Lower lobe of right lung (tissue), 2 donors: ENCODE results near the gene RAET1G. TPM values are rescaled to one million over a fixed set of nuclear protein-coding genes. Genes with fewer than 3 reads are reported as not detected.

Experiments used
- ATAC-seq, 2 donors: fragments of 200-7000 bp; cut with Tn5 transposase; one replicate each; pipeline ENCODE4 v1.9.1; 2020 to 2022; ENCODE audit warnings: mild to moderate bottlenecking in 2 of 2, moderate library complexity in 2 of 2
- DNase-seq: peaks from one replicate; pipeline ENCODE4 v3.0.0-alpha.2; 2020
- H3K27ac ChIP-seq: fragments of 200-600 bp; one replicate; pipeline ENCODE4 v1.8.0; 2022
- H3K27me3 ChIP-seq: fragments of 200-600 bp; one replicate; pipeline ENCODE4 v1.8.0; 2022; ENCODE audit warnings: low read depth
- H3K36me3 ChIP-seq: fragments of 200-600 bp; one replicate; pipeline ENCODE4 v1.8.0; 2022; ENCODE audit warnings: mild to moderate bottlenecking
- H3K4me1 ChIP-seq: fragments of 200-600 bp; one replicate; pipeline ENCODE4 v1.8.0; 2022
- H3K4me3 ChIP-seq: fragments of 200-600 bp; one replicate; pipeline ENCODE4 v1.8.0; 2022; ENCODE audit warnings: mild to moderate bottlenecking
- H3K9me3 ChIP-seq: fragments of 200-600 bp; one replicate; pipeline ENCODE4 v1.8.0; 2022
- CTCF ChIP-seq: fragments of 200-600 bp; IDR thresholded peaks from one replicate; pipeline ENCODE4 v1.8.0; 2022; ENCODE audit warnings: antibody characterized with exemption, mild to moderate bottlenecking
- intact Hi-C: fragments of 100-400 bp; cut with DNase I; formaldehyde crosslinking; loops from one replicate; pipeline ENCODE4 v1.11.0; 2022
- total RNA-seq: library from RNA; stranded (reverse); fragmentation: NEBNext Ultra II Directional; extraction: Animal tissue kit (Norgen Biotek cat#: 25700); gene quantifications from one replicate; pipeline ENCODE4 v1.2.1, GENCODE V29; 2021
- donor health status: DM: no; HTN: yes; CAD: no; lungs with severe emphysema.

RAET1G gene
- total RNA-seq, 1 donor from 2014 or later: 0.83 TPM

DNA sequence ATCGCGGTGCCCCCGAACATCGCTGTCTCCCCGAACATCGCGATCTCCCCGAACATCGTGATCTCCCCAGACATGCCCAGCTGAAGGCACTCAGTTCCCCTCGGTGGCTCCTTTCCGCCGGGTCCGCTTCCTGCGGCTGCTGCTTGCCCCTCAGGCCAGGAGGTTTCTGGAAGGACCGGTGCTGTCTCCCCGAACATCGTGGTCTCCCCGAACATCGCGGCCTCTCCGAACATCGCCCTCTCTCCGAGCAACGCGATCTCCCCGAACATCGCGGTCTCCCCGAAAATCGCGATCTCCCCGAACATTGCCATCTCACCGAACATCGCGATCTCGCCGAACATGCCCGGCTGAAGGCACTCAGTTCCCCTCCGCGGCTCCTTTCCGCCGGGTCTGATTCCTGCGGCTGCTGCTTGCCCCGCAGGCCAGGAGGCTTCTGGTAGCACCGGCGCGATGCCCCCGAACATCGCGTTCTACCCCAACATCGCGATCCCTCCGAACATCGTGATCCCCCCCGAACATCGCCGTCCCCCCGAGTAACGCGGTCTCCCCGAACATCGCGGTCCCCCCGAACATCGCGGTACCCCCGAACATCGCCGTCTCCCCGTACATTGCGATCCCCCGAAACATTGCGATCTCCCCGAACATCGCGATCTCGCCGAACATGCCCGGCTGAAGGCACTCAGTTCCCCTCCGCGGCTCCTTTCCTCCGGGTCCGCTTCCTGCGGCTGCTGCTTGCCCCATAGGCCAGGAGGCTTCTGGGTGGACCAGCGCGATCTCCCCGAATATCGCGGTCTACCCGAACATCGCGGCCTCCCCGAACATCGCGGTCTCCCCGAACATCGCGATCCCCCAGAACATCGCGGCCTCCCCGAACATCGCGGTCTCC is 41.6 kb upstream of the RAET1G start:
- ATAC-seq (peak in 1 of 2 donors; percentile 13), DNase-seq (no peak)
- peak overlapping the region; percentile 56 for H3K27ac ChIP-seq
- peaks cover 25% of the 10 kb centered on the region for H3K4me1 ChIP-seq
- no peaks in the 10 kb centered on the region for H3K9me3 ChIP-seq
- TF ChIP-seq CTCF: no peak
- H3K4me3 ChIP-seq: peak overlapping the region; percentile 64
- intact Hi-C loops: no loop called here
- H3K27me3 ChIP-seq: peaks cover 49% of the 10 kb centered on the region
- no peaks in the 10 kb centered on the region for H3K36me3 ChIP-seq

DNA sequence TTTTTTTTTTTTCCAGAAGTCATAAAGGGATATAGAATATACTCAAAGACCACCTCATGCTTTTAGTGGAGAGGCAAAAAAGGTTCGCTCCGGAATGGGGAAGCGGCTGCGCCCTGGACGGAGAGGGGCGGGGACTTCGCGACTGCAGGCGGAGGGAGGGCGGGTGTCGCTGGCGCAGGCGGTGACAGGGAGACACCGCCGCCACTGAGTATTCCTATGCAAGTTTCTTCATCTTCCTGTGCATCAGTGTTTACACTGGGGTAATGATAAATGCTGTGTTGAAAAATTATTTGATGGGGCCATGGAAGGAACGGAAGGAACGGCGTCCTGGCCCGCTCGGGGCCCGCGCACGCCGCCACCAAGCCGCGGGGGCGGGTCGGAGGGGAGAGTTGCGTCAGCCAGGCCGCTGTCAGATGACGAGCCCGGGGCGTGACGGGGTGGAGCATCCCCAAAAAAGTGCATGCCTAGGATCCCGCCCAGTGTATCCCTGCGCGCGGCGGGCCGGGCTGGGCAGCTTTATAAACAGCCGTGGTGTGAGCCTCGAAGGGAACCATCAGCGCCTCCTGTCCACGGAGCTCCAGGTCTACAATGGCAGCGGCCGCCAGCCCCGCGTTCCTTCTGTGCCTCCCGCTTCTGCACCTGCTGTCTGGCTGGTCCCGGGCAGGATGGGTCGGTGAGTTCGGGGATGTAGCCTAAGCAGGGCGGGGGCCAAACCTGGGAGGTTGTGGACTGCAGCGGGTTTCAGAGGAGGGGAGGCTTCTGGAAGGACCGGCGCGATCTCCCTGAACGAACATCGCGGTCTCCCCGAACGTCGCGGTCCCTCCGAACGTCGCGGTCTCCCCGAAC is 40.8 kb upstream of the RAET1G start, which contains the start of gene ULBP1:
Gene ULBP1 (plus strand): TSS at position 482 of the 846 bp plus-strand sequence. CDS start 107 bp downstream, at position 589.
- Histone ChIP-seq H3K4me1 (peaks cover 25% of the 10 kb centered on the region), H3K27ac (peak within 1 kb of the TSS; percentile 56), H3K27me3 (peaks cover 49% of the 10 kb centered on the region), H3K9me3 (no peaks in the 10 kb centered on the region), H3K36me3 (no peaks in the 10 kb centered on the region), H3K4me3 (peak within 1 kb of the TSS; percentile 64)
- intact Hi-C loops: no loop called here
- TF ChIP-seq CTCF: peak; percentile 20
- DNase-seq: peak; percentile 92
- ATAC-seq: peak; percentile 92

GRCh38 chr6:149963212-149963461 is 40.2 kb upstream of the RAET1G start:
- peak overlapping the region; percentile 56 for H3K27ac ChIP-seq
- ATAC-seq: peak in 1 of 2 donors; percentile 3

GRCh38 chr6:149962461-149963211 is 39.7 kb upstream of the RAET1G start:
- H3K27ac ChIP-seq: no peak overlapping the region
- DNase-seq: no peak
- H3K36me3 ChIP-seq: no peaks in the 10 kb centered on the region
- H3K27me3 ChIP-seq: peaks cover 53% of the 10 kb centered on the region
- no peak for TF ChIP-seq CTCF
- H3K4me3 ChIP-seq: peak overlapping the region; percentile 64
- intact Hi-C loops: no loop called here
- ATAC-seq: no peak
- H3K4me1 ChIP-seq: peaks cover 25% of the 10 kb centered on the region
- H3K9me3 ChIP-seq: no peaks in the 10 kb centered on the region

More at GRCh38 chr6:149963212-149963461, 40.2 kb upstream of the RAET1G start:
- Histone ChIP-seq H3K4me3 (peak overlapping the region; percentile 64), H3K9me3 (no peaks in the 10 kb centered on the region), H3K4me1 (peaks cover 25% of the 10 kb centered on the region), H3K36me3 (no peaks in the 10 kb centered on the region), H3K27me3 (peaks cover 49% of the 10 kb centered on the region)
- intact Hi-C loops: no loop called here
- TF ChIP-seq CTCF: no peak
- DNase-seq: no peak

- no peak for ATAC-seq
- H3K27ac ChIP-seq: no peak overlapping the region
- peaks cover 59% of the 10 kb centered on the region for H3K27me3 ChIP-seq
- intact Hi-C loops: no loop called here
- no peaks in the 10 kb centered on the region for H3K36me3 ChIP-seq
- H3K4me1 ChIP-seq: peaks cover 25% of the 10 kb centered on the region
- no peak for DNase-seq
- H3K4me3 ChIP-seq: no peak overlapping the region
- no peaks in the 10 kb centered on the region for H3K9me3 ChIP-seq
- TF ChIP-seq CTCF: no peak
Measured at GRCh38 chr6:149961728-149962425, 39.0 kb upstream of the RAET1G start.
